ENCODE data around the gene REPS1. TPM values are rescaled to one million over a fixed set of nuclear protein-coding genes. Genes with fewer than 3 reads are reported as not detected.

The REPS1 gene
- total RNA-seq, 2 donors from 2014 or later = 33.0 to 34.1 TPM

- Mint-ChIP-seq H3K27ac (no peak overlapping the region), H3K4me3 (no peak overlapping the region)
- WGBS, 2 experiments (ENCODE audit: insufficient coverage in 1 of 2, insufficient read length in 1 of 2) = 100% methylated on average over 1 of the region's 1 CpG; no CpG with 5 or more reads in 1 of the 2 experiments
Observed at GRCh38 chr6:138958595-138958994, 29.5 kb downstream of the REPS1 start.

GRCh38 chr6:138957903-138958302, 30.1 kb downstream of the REPS1 start:
- Mint-ChIP-seq H3K4me1 (peaks cover 3% of the 10 kb centered on the region), H3K4me3 (no peak overlapping the region), H3K9me3 (no peaks in the 10 kb centered on the region), H3K27me3 (ENCODE audit: insufficient read depth) (no peaks in the 10 kb centered on the region), H3K36me3 (ENCODE audit: low read depth) (no peaks in the 10 kb centered on the region), H3K27ac (no peak overlapping the region)
- H3K36me3 ChIP-seq (ENCODE audit: control insufficient read depth, insufficient read depth, low read length) = no peaks in the 10 kb centered on the region
- no peaks in the 10 kb centered on the region for H3K27me3 ChIP-seq (ENCODE audit: control insufficient read depth, insufficient read depth, low read length, poor library complexity, severe bottlenecking)
- no peak for TF ChIP-seq CTCF (conservative IDR thresholded peaks at IDR 0.05)
- no peaks in the 10 kb centered on the region for H3K4me1 ChIP-seq (ENCODE audit: control insufficient read depth, insufficient read depth, low read length)
- H3K27ac ChIP-seq (ENCODE audit: low read depth, low read length) = no peak overlapping the region
- DNase-seq = no peak
- H3K9me3 ChIP-seq (ENCODE audit: control insufficient read depth, low read length) = no peaks in the 10 kb centered on the region
- H3K9ac ChIP-seq (ENCODE audit: extremely low read depth, low read length, poor library complexity, severe bottlenecking) = no peak overlapping the region
- H3K4me3 ChIP-seq (ENCODE audit: low read length) = no peak overlapping the region
- WGBS, 2 experiments (ENCODE audit: insufficient coverage in 1 of 2, insufficient read length in 1 of 2) = 77 to 100% methylated on average over 2 of the region's 2 CpGs

More at GRCh38 chr6:138958595-138958994, 29.5 kb downstream of the REPS1 start:
- Histone ChIP-seq H3K27ac (ENCODE audit: low read depth, low read length) (no peak overlapping the region), H3K4me1 (ENCODE audit: control insufficient read depth, insufficient read depth, low read length) (no peaks in the 10 kb centered on the region), H3K36me3 (ENCODE audit: control insufficient read depth, insufficient read depth, low read length) (no peaks in the 10 kb centered on the region), H3K9me3 (ENCODE audit: control insufficient read depth, low read length) (no peaks in the 10 kb centered on the region), H3K27me3 (ENCODE audit: control insufficient read depth, insufficient read depth, low read length, poor library complexity, severe bottlenecking) (no peaks in the 10 kb centered on the region), H3K9ac (ENCODE audit: extremely low read depth, low read length, poor library complexity, severe bottlenecking) (no peak overlapping the region), H3K4me3 (ENCODE audit: low read length) (no peak overlapping the region)
- Mint-ChIP-seq H3K4me1 (peaks cover 3% of the 10 kb centered on the region), H3K27me3 (ENCODE audit: insufficient read depth) (no peaks in the 10 kb centered on the region), H3K36me3 (ENCODE audit: low read depth) (no peaks in the 10 kb centered on the region), H3K9me3 (no peaks in the 10 kb centered on the region)
- no peak for DNase-seq
- TF ChIP-seq CTCF (conservative IDR thresholded peaks at IDR 0.05) = no peak

- H3K4me1 ChIP-seq (ENCODE audit: control insufficient read depth, insufficient read depth, low read length) = no peaks in the 10 kb centered on the region
- Mint-ChIP-seq H3K27me3 (ENCODE audit: insufficient read depth) (no peaks in the 10 kb centered on the region), H3K9me3 (no peaks in the 10 kb centered on the region), H3K36me3 (ENCODE audit: low read depth) (no peaks in the 10 kb centered on the region), H3K4me3 (no peak overlapping the region), H3K27ac (no peak overlapping the region), H3K4me1 (peaks cover 3% of the 10 kb centered on the region)
- DNase-seq = no peak
- H3K9ac ChIP-seq (ENCODE audit: extremely low read depth, low read length, poor library complexity, severe bottlenecking) = no peak overlapping the region
- no peaks in the 10 kb centered on the region for H3K27me3 ChIP-seq (ENCODE audit: control insufficient read depth, insufficient read depth, low read length, poor library complexity, severe bottlenecking)
- 77% methylated on average over 2 of the region's 2 CpGs; no CpG with 5 or more reads in 1 of the 2 experiments for WGBS, 2 experiments (ENCODE audit: insufficient coverage in 1 of 2, insufficient read length in 1 of 2)
- no peak overlapping the region for H3K27ac ChIP-seq (ENCODE audit: low read depth, low read length)
- no peaks in the 10 kb centered on the region for H3K36me3 ChIP-seq (ENCODE audit: control insufficient read depth, insufficient read depth, low read length)
- TF ChIP-seq CTCF (conservative IDR thresholded peaks at IDR 0.05) = no peak
- H3K4me3 ChIP-seq (ENCODE audit: low read length) = no peak overlapping the region
- no peaks in the 10 kb centered on the region for H3K9me3 ChIP-seq (ENCODE audit: control insufficient read depth, low read length)
Observed at GRCh38 chr6:138957484-138957883, 30.6 kb downstream of the REPS1 start.
